ENCODE measurements around the gene DNMT3L. TPM values are rescaled to one million over a fixed set of nuclear protein-coding genes. Genes with fewer than 3 reads are reported as not detected.

The DNMT3L gene
- total and polyA plus RNA-seq, 2 donors (not counting 1 experiment from before 2014, with no cell fraction given) = not detected

GRCh38 chr21:44272284-44272858 lies 10.7 kb upstream of the DNMT3L start:
- no peak overlapping the region for H3K27ac Mint-ChIP-seq
- H3K27me3 Mint-ChIP-seq = no peaks in the 10 kb centered on the region
- H3K4me2 ChIP-seq (replicated peaks; ENCODE audit: low read depth, low read length, poor library complexity, severe bottlenecking) = no peak overlapping the region
- H3K4me1 ChIP-seq (ENCODE audit: control insufficient read depth in 2 of 2, insufficient read depth in 2 of 2, low read length in 2 of 2) = peaks cover 4 to 5% of the 10 kb centered on the region in 2 donors
- H3K9me3 Mint-ChIP-seq (ENCODE audit: insufficient read depth) = no peaks in the 10 kb centered on the region
- POLR2A ChIA-PET = no interaction called here
- DNase-seq = no peak
- CTCF ChIA-PET = no interaction called here
- H3K9ac ChIP-seq (ENCODE audit: low read length) = no peak overlapping the region
- no peak overlapping the region for H3K27ac ChIP-seq (ENCODE audit: low read length in 2 of 2)
- no peaks in the 10 kb centered on the region for H3K27me3 ChIP-seq (replicated peaks in 1 of 4; ENCODE audit: control extremely low read depth in 1 of 4, control insufficient read depth in 3 of 4, insufficient read depth in 4 of 4, low read length in 3 of 4)
- intact Hi-C loops (cut with micrococcal nuclease) = no loop called here
- ATAC-seq (ENCODE audit: low read depth) = no peak
- no peak overlapping the region for H3K4me3 Mint-ChIP-seq
- H3K4me3 ChIP-seq (ENCODE audit: control extremely low read depth in 1 of 5, extremely low read depth in 1 of 5, insufficient read depth in 1 of 5, low read depth in 2 of 5, low read length in 4 of 5) = no peak overlapping the region
- no peaks in the 10 kb centered on the region for H3K79me2 ChIP-seq (ENCODE audit: control insufficient read depth, insufficient read depth, low read length)
- H3K4me1 Mint-ChIP-seq = peaks cover 3% of the 10 kb centered on the region
- H2AFZ ChIP-seq (ENCODE audit: insufficient read depth, low read depth, low read length, poor library complexity, severe bottlenecking) = no peak overlapping the region
- 86% methylated on average over 18 of the region's 18 CpGs for WGBS (ENCODE audit: insufficient coverage)
- H4K20me1 ChIP-seq (ENCODE audit: control insufficient read depth, insufficient read depth, low read length, poor library complexity, severe bottlenecking) = no peaks in the 10 kb centered on the region
- H3K36me3 ChIP-seq (replicated peaks in 1 of 2; ENCODE audit: control extremely low read depth in 1 of 2, control insufficient read depth in 1 of 2, extremely low read depth in 1 of 2, insufficient read depth in 2 of 2, low read length in 1 of 2) = no peaks in the 10 kb centered on the region
- no peaks in the 10 kb centered on the region for H3K9me3 ChIP-seq (ENCODE audit: control extremely low read depth in 1 of 3, control insufficient read depth in 2 of 3, insufficient read depth in 1 of 3, low read length in 2 of 3)
- TF ChIP-seq EZH2 (IDR thresholded peaks at IDR 0.05; ENCODE audit: borderline replicate concordance, insufficient read depth, low read depth, low read length, poor library complexity, severe bottlenecking) (no peak), CTCF (IDR thresholded peaks at IDR 0.05) (no peak)

GRCh38 chr21:44271558-44272283 lies 10.0 kb upstream of the DNMT3L start:
- H3K4me1 ChIP-seq (ENCODE audit: control insufficient read depth in 2 of 2, insufficient read depth in 2 of 2, low read length in 2 of 2) = peaks cover 4 to 7% of the 10 kb centered on the region in 2 donors
- no peaks in the 10 kb centered on the region for H4K20me1 ChIP-seq (ENCODE audit: control insufficient read depth, insufficient read depth, low read length, poor library complexity, severe bottlenecking)
- Mint-ChIP-seq H3K9me3 (ENCODE audit: insufficient read depth) (no peaks in the 10 kb centered on the region), H3K4me3 (no peak overlapping the region), H3K27me3 (no peaks in the 10 kb centered on the region), H3K27ac (no peak overlapping the region), H3K4me1 (peaks cover 4% of the 10 kb centered on the region)
- no peaks in the 10 kb centered on the region for H3K79me2 ChIP-seq (ENCODE audit: control insufficient read depth, insufficient read depth, low read length)
- ChIA-PET POLR2A (no interaction called here), CTCF (no interaction called here)
- no peak overlapping the region for H3K27ac ChIP-seq (ENCODE audit: low read length in 2 of 2)
- intact Hi-C loops (cut with micrococcal nuclease) = no loop called here
- TF ChIP-seq CTCF (IDR thresholded peaks at IDR 0.05) = no peak
- TF ChIP-seq EZH2 (IDR thresholded peaks at IDR 0.05; ENCODE audit: borderline replicate concordance, insufficient read depth, low read depth, low read length, poor library complexity, severe bottlenecking) = no peak
- H2AFZ ChIP-seq (ENCODE audit: insufficient read depth, low read depth, low read length, poor library complexity, severe bottlenecking) = no peak overlapping the region
- no peak overlapping the region for H3K9ac ChIP-seq (ENCODE audit: low read length)
- H3K9me3 ChIP-seq (ENCODE audit: control extremely low read depth in 1 of 3, control insufficient read depth in 2 of 3, insufficient read depth in 1 of 3, low read length in 2 of 3) = no peaks in the 10 kb centered on the region
- no peak for DNase-seq
- no peak overlapping the region for H3K4me2 ChIP-seq (replicated peaks; ENCODE audit: low read depth, low read length, poor library complexity, severe bottlenecking)
- H3K4me3 ChIP-seq (ENCODE audit: control extremely low read depth in 1 of 5, extremely low read depth in 1 of 5, insufficient read depth in 1 of 5, low read depth in 2 of 5, low read length in 4 of 5) = no peak overlapping the region
- 93% methylated on average over 13 of the region's 18 CpGs for WGBS (ENCODE audit: insufficient coverage)
- no peak for ATAC-seq (ENCODE audit: low read depth)
- no peaks in the 10 kb centered on the region for H3K36me3 ChIP-seq (replicated peaks in 1 of 2; ENCODE audit: control extremely low read depth in 1 of 2, control insufficient read depth in 1 of 2, extremely low read depth in 1 of 2, insufficient read depth in 2 of 2, low read length in 1 of 2)
- no peaks in the 10 kb centered on the region for H3K27me3 ChIP-seq (replicated peaks in 1 of 4; ENCODE audit: control extremely low read depth in 1 of 4, control insufficient read depth in 3 of 4, insufficient read depth in 4 of 4, low read length in 3 of 4)

Data from B cell (primary cell).